SHP77 (cell line): ENCODE results near the gene UNC45A.

Source experiments
- DNase-seq, 2 experiments: peaks; one replicate each; lab custom pipeline; 2025; lab: John Stamatoyannopoulos, UW

Gene UNC45A

GRCh38 chr15:90960298-90961091, 25.4 kb downstream of the UNC45A start:
- no peak for DNase-seq

- no peak for DNase-seq
Measured at GRCh38 chr15:90962021-90962420, 26.9 kb downstream of the UNC45A start.

- DNase-seq: no peak
Measured at GRCh38 chr15:90966262-90966661, 31.2 kb downstream of the UNC45A start.

- DNase-seq: no peak
Measured at GRCh38 chr15:90967206-90967605, 32.1 kb downstream of the UNC45A start.

GRCh38 chr15:90968434-90968833, 33.3 kb downstream of the UNC45A start:
- DNase-seq: no peak

GRCh38 chr15:90970274-90970673, 35.2 kb downstream of the UNC45A start:
- no peak for DNase-seq

- DNase-seq: no peak
Measured at GRCh38 chr15:90972133-90972532, 37.0 kb downstream of the UNC45A start.

GRCh38 chr15:90974216-90974615, 39.1 kb downstream of the UNC45A start:
- DNase-seq: no peak

- DNase-seq: no peak
Measured at GRCh38 chr15:90979582-90979981, 44.5 kb downstream of the UNC45A start.

GRCh38 chr15:90981681-90982080, 46.6 kb downstream of the UNC45A start:
- DNase-seq: no peak

- DNase-seq: no peak
Measured at GRCh38 chr15:90982135-90982534, 47.0 kb downstream of the UNC45A start.

- DNase-seq: no peak
Measured at GRCh38 chr15:90986790-90987507, 51.9 kb downstream of the UNC45A start.

- DNase-seq: no peak
Measured at GRCh38 chr15:90987561-90988141, 52.6 kb downstream of the UNC45A start.

- DNase-seq: no peak
Measured at GRCh38 chr15:90988296-90988695, 53.2 kb downstream of the UNC45A start.

GRCh38 chr15:90989040-90989768, 54.1 kb downstream of the UNC45A start:
- DNase-seq: no peak

GRCh38 chr15:90990446-90990845, 55.4 kb downstream of the UNC45A start:
- DNase-seq: no peak

GRCh38 chr15:90991587-90992285, 56.7 kb downstream of the UNC45A start:
- no peak for DNase-seq

GRCh38 chr15:90994059-90994416, 59.0 kb downstream of the UNC45A start:
- DNase-seq: no peak

GRCh38 chr15:90994417-90995311, 59.6 kb downstream of the UNC45A start, which contains the start of gene PRC1:
PRC1 (minus strand) TSS chr15:90994535; CDS start chr15:90994417, 118 bp downstream.
- DNase-seq: peak; percentile 96 to 97

- no peak for DNase-seq
Measured at GRCh38 chr15:90998737-90999136, 63.7 kb downstream of the UNC45A start.

- no peak for DNase-seq
Measured at GRCh38 chr15:91001209-91001608, 66.1 kb downstream of the UNC45A start.
